SK-N-SH (cell line): ENCODE measurements around the gene ARHGAP26.

Experiments
- CTCF ChIP-seq: fragments of 200-600 bp; sonication (generic); IDR thresholded peaks from 2 replicates; pipeline ENCODE4 v1.6.1; 2017; ENCODE audit warnings: antibody characterized with exemption, mild to moderate bottlenecking, moderate library complexity
- EP300 ChIP-seq, 2 experiments: IDR thresholded peaks; 2 replicates each; pipeline versions ENCODE4 v1.4.0 to v1.6.1; 2012; ENCODE audit warnings: borderline replicate concordance in 1 of 2, low read depth in 1 of 2, low read length in 1 of 2
- EZH2phosphoT487 ChIP-seq: fragments of 200-600 bp; sonication (generic); IDR thresholded peaks from 2 replicates; pipeline ENCODE4 v1.6.1; 2017; ENCODE audit warnings: low read depth, mixed run types, mild to moderate bottlenecking, antibody characterized with exemption, moderate library complexity, borderline replicate concordance
- FOXJ3 ChIP-seq: sonication (generic); formaldehyde crosslinking; IDR thresholded peaks from 2 replicates; pipeline ENCODE4 v1.5.1; 2020; ENCODE audit warnings: mild to moderate bottlenecking, missing genetic modification reagents
- JUND ChIP-seq: IDR thresholded peaks from 2 replicates; pipeline ENCODE4 v1.4.0; 2012
- PBX3 ChIP-seq: IDR thresholded peaks from 2 replicates; pipeline ENCODE4; 2012
- POLR2AphosphoS5 ChIP-seq: IDR thresholded peaks from 2 replicates; pipeline ENCODE4 v1.6.1; 2012; ENCODE audit warnings: low read depth, low read length
- RCOR1 ChIP-seq: fragments of 150-350 bp; IDR thresholded peaks from 2 replicates; pipeline ENCODE4 v1.6.1; 2017; ENCODE audit warnings: antibody characterized with exemption, low read length
- REST ChIP-seq: IDR thresholded peaks from 2 replicates; pipeline ENCODE4 v1.6.1; 2012; ENCODE audit warnings: mild to moderate bottlenecking, low read depth, low read length, moderate library complexity
- SIN3A ChIP-seq: IDR thresholded peaks from 2 replicates; pipeline ENCODE4 v1.6.1; 2012; ENCODE audit warnings: low read depth, mild to moderate bottlenecking, low read length, moderate library complexity, borderline replicate concordance
- USF1 ChIP-seq: IDR thresholded peaks from 2 replicates; pipeline ENCODE4 v1.4.0; 2012; ENCODE audit warnings: low read depth, borderline replicate concordance
- YY1 ChIP-seq: IDR thresholded peaks from 2 replicates; pipeline ENCODE4 v1.4.0; 2012; ENCODE audit warnings: low read depth, mild to moderate bottlenecking
- ZBTB33 ChIP-seq: IDR thresholded peaks from 2 replicates; pipeline ENCODE4 v1.4.0; 2012; ENCODE audit warnings: low read depth, borderline replicate concordance
- TF ChIP-seq, protein P1 (sequence below): IDR thresholded peaks from 2 replicates; pipeline ENCODE4 v1.4.0; 2012; ENCODE audit warnings: low read depth

- no peak for TF ChIP-seq POLR2AphosphoS5
- TF ChIP-seq CTCF: no peak
- TF ChIP-seq YY1: no peak
- TF ChIP-seq, protein P1, sequence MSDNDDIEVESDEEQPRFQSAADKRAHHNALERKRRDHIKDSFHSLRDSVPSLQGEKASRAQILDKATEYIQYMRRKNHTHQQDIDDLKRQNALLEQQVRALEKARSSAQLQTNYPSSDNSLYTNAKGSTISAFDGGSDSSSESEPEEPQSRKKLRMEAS: no peak
- TF ChIP-seq ZBTB33: no peak
- no peak for TF ChIP-seq REST
- TF ChIP-seq USF1: no peak
- TF ChIP-seq JUND: no peak
- no peak for TF ChIP-seq RCOR1
- no peak for TF ChIP-seq SIN3A
- TF ChIP-seq FOXJ3 (CRISPR knock-in tag): no peak
- no peak for TF ChIP-seq PBX3
- no peak for TF ChIP-seq EP300 (IDR thresholded peaks at IDR 0.05; ENCODE audit: borderline replicate concordance in 1 of 2, low read depth in 1 of 2, low read length in 1 of 2)
- no peak for TF ChIP-seq EZH2phosphoT487
Measured at GRCh38 chr5:143247134-143247815, 477.1 kb downstream of the ARHGAP26 start.
